VCaP (cell line): ENCODE results near the gene SERTAD2.

Experiments
- H3K27ac ChIP-seq: fragments of 450-650 bp; 2 replicates; pipeline ENCODE4 v1.5.1; 2017
- CTCF ChIP-seq: fragments of 450-650 bp; conservative IDR thresholded peaks from 2 replicates; pipeline ENCODE4 v1.5.1; 2017; ENCODE audit warnings: mild to moderate bottlenecking, moderate library complexity

Gene SERTAD2

GRCh38 chr2:64638502-64639120 lies 15.1 kb downstream of the SERTAD2 start:
- no peak for TF ChIP-seq CTCF
- no peak overlapping the region for H3K27ac ChIP-seq

GRCh38 chr2:64637931-64638330 lies 15.8 kb downstream of the SERTAD2 start:
- TF ChIP-seq CTCF: no peak

GRCh38 chr2:64637000-64637635 lies 16.6 kb downstream of the SERTAD2 start:
- no peak for TF ChIP-seq CTCF
- no peak overlapping the region for H3K27ac ChIP-seq

More at GRCh38 chr2:64637931-64638330, 15.8 kb downstream of the SERTAD2 start:
- H3K27ac ChIP-seq: no peak overlapping the region

GRCh38 chr2:64635976-64636911 lies 17.5 kb downstream of the SERTAD2 start:
- TF ChIP-seq CTCF: no peak

GRCh38 chr2:64634345-64635267 lies 19.1 kb downstream of the SERTAD2 start:
- H3K27ac ChIP-seq: peak overlapping the region; percentile 64
- TF ChIP-seq CTCF: no peak

More at GRCh38 chr2:64635976-64636911, 17.5 kb downstream of the SERTAD2 start:
- H3K27ac ChIP-seq: peak overlapping the region; percentile 64

- H3K27ac ChIP-seq: peak overlapping the region; percentile 64
Measured at GRCh38 chr2:64632835-64633819, 20.6 kb downstream of the SERTAD2 start.

More at GRCh38 chr2:64632835-64633819, 20.6 kb downstream of the SERTAD2 start:
- TF ChIP-seq CTCF: no peak
